Smooth muscle cell of the umbilical artery (primary cell): Measurements from ENCODE around the gene FADS3. TPM values are rescaled to one million over a fixed set of nuclear protein-coding genes. Genes with fewer than 3 reads are reported as not detected.

Experiments used
- total RNA-seq: library from RNA; depleted of rRNA; stranded (reverse); fragments of >200 nt; gene quantifications from 2 replicates; pipeline ENCODE4 v1.2.3, GENCODE V29; 2014

FADS3 gene, protein sequence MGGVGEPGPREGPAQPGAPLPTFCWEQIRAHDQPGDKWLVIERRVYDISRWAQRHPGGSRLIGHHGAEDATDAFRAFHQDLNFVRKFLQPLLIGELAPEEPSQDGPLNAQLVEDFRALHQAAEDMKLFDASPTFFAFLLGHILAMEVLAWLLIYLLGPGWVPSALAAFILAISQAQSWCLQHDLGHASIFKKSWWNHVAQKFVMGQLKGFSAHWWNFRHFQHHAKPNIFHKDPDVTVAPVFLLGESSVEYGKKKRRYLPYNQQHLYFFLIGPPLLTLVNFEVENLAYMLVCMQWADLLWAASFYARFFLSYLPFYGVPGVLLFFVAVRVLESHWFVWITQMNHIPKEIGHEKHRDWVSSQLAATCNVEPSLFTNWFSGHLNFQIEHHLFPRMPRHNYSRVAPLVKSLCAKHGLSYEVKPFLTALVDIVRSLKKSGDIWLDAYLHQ
- total RNA-seq, result 74.2 and 138 TPM in 2 replicates

DNA sequence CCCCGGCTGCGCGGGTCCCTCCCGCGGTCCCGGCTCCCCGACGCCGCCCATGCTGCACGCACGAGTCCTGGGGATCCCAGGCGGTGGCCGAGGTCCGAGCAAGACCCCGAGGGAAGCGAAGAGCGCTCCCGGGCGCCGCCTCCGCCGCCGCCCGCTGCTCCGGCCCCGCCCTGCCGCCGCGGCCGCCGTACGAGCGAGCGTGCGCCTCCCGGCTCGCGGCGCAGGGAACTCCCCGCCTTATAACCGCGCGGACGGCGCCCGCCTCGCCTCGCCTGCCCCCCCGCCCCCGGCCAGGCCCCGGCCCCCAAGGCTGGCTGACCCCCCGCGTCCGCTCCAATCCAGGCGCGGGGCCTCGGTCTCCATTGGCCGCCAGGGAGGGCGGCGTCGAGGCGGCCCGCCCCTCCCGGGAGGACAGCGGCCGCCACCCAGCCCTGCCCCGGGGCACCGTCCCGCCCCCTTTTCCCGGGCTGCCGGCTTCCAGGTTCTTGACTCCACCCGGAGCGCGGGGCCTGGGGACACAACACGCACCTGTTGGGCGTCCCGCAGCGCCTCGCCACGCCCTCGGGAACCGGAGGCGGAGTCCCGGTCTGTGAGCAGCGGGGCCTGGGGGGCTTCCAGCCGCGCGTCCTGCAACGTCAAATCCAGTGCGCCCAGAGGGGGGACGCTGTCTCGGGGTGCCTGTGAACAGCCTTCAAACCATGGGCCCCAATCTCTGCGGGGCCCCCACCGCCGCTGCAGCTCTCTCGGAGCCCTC, at the start of gene FADS3:
Gene FADS3, minus strand, starts transcription at position 215 of the 754 bp plus-strand sequence. Its CDS starts 164 bp downstream, at position 51.

DNA sequence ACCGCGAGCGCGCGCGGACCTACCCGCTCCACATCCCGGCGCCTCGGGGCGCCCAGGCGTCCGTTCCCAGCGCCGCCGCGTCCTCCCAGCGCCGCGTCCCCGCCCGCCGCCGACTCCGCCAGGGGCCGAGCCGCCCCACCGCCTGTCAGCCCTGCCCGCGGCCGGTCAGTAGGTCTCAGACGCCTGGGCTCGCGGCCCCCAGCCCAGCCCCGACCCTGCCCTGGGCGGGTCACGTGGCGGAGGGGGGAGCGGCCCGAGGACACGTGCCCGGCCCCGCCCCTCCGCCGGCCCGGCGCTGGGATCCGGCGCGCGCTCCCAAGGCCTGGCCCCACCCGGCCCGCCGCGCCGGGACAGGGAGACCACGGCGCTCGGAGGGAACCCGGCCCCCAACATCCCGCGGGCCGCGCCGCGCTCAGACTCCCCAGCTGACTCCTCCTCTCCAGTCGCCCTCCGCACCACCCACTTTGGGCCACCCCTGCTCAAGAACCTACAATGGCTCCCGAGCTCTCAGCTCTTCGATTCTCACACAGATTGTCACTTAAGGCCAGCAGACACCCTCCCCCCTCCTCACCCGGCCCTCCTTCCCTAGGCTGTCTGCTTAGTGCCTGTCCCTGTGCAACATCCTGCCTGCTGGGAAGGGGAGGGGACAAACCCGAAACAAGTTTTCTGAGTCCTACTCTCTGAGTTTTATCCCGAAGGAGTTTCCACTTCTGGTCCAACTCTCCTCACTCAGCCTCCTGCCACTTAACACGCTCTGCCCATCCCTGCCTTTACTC, 26.2 kb upstream of the FADS3 start, which contains the start of gene RAB3IL1:
Gene RAB3IL1, minus strand, starts transcription at position 233 of the 776 bp plus-strand sequence. Its CDS starts 199 bp downstream, at position 34.

DNA sequence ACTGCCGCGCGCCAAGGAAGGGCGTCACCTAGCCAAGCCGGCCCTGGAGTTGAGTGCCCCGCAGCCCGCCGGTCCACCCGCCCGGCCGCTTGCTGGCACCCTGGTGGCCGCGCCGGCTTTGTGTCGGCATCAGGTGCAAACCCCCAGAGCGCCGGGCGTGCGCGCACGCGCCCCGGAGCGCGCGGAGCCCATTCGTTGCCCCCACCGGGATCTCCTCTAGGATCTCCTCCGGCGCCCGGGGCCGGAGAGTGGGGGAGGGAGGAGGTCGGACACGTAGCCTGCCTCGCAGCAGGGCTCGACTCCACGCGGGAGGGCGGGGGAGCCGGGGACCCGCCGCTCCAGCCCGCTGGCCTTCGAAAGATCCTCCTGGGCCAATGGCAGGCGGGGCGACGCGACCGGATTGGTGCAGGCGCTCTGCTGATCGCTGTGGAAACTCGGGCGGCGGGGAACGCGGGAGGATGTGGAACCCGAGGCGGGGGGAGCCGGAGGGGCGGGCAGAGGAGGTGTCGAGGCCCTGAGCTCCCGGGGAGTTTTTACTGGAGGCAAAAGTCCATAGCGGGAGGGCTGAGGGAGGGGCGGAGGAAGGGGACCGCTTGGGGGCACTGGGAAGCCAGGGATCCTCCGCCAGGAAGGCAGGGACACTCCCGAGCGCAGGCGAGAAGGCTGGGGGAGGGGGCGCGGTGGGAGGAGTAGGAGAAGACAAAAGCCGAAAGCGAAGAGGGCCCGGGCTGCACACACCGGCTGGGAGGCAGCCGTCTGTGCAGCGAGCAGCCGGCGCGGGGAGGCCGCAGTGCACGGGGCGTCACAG, 63.6 kb downstream of the FADS3 start, which contains the start of gene FADS2:
Gene FADS2, plus strand, starts transcription at position 730 of the 808 bp plus-strand sequence. CDS start 91 bp downstream, outside the sequence.

Other genes starting within 250 kb of the FADS3 start
- 2.1 and 4.4 TPM in 2 replicates for gene DAGLA, start 211.2 kb downstream of the FADS3 start, total RNA-seq
- gene MYRF, start 138.9 kb downstream of the FADS3 start, total RNA-seq, result 22.0 and 26.3 TPM in 2 replicates
- 19.6 and 62.4 TPM in 2 replicates for gene TMEM258, start 98.9 kb downstream of the FADS3 start, total RNA-seq
- gene FEN1, start 98.6 kb downstream of the FADS3 start, total RNA-seq, result 8.6 and 18.8 TPM in 2 replicates
- gene FADS1, start 74.5 kb downstream of the FADS3 start, total RNA-seq, result 138 and 140 TPM in 2 replicates
- 252 and 342 TPM in 2 replicates for gene FADS2, start 63.2 kb downstream of the FADS3 start, total RNA-seq
- gene RAB3IL1, start 26.0 kb upstream of the FADS3 start, total RNA-seq, result 2.1 and 2.3 TPM in 2 replicates
- gene BEST1, start 58.8 kb upstream of the FADS3 start, total RNA-seq, result 2.8 and 9.5 TPM in 2 replicates
- 2,108 and 2,864 TPM in 2 replicates for gene FTH1, start 76.1 kb upstream of the FADS3 start, total RNA-seq
- gene INCENP, start 232.5 kb upstream of the FADS3 start, total RNA-seq, result 7.7 and 21.5 TPM in 2 replicates